GM12801 (cell line): ENCODE data around the gene HNRNPL.

ENCODE experiments used
- CTCF ChIP-seq: IDR thresholded peaks from one replicate; pipeline ENCODE4 v1.5.1; 2011; ENCODE audit warnings: control low read depth; ENCODE audit not compliant: insufficient read length; ENCODE audit errors: extremely low read depth

Gene HNRNPL

GRCh38 chr19:38867171-38867780 is 17.5 kb upstream of the HNRNPL start:
- no peak for TF ChIP-seq CTCF

GRCh38 chr19:38862321-38863059 is 12.7 kb upstream of the HNRNPL start:
- no peak for TF ChIP-seq CTCF

- TF ChIP-seq CTCF = no peak
Observed at GRCh38 chr19:38861368-38861767, 11.6 kb upstream of the HNRNPL start.

- no peak for TF ChIP-seq CTCF
Observed at GRCh38 chr19:38856813-38857212, 7.0 kb upstream of the HNRNPL start.

GRCh38 chr19:38853214-38853613 is 3.4 kb upstream of the HNRNPL start:
- TF ChIP-seq CTCF = no peak

GRCh38 chr19:38852231-38853044 is 2.7 kb upstream of the HNRNPL start:
- TF ChIP-seq CTCF = no peak

GRCh38 chr19:38851622-38852230 is 1.9 kb upstream of the HNRNPL start:
- no peak for TF ChIP-seq CTCF
